CD4-positive, alpha-beta T cell (primary cell): ENCODE measurements around the gene TYMS. TPM values are rescaled to one million over a fixed set of nuclear protein-coding genes. Genes with fewer than 3 reads are reported as not detected.
A peak's percentile ranks its signal among the peaks of the same experiment; 100 is the strongest.
"Not testable (repeated sequence)": the region's sequence is repeated elsewhere in the genome, so short reads cannot be mapped to it uniquely, and the experiment has no call there.

Source experiments
- ATAC-seq: fragments of 200-7000 bp; cut with Tn5 transposase; one replicate; pipeline ENCODE4 v1.10.0; 2022; ENCODE audit warnings: mild to moderate bottlenecking; ENCODE audit not compliant: poor library complexity
- CTCF ChIA-PET: fragments of 350-600 bp; sonication (Branson Sonifier 250); formaldehyde crosslinking; loops from one replicate; lab custom pipeline; 2021; ENCODE audit warnings: antibody characterized with exemption, inconsistent platforms; lab: Charles Lee
- POLR2A ChIA-PET: fragments of 350-600 bp; sonication (Branson Sonifier 250); formaldehyde crosslinking; loops from one replicate; lab custom pipeline; 2021; ENCODE audit warnings: antibody characterized with exemption, inconsistent platforms; lab: Charles Lee
- DNase-seq, 14 experiments: peaks; one replicate each; pipeline ENCODE4 v3.0.0-alpha.2; 2013 to 2020; ENCODE audit warnings: mixed read lengths in 2 of 14
- H3K27ac ChIP-seq, 2 donors: one replicate each; pipeline versions ENCODE4 v1.5.1 to v1.7.0; 2013; ENCODE audit warnings: low read length in 2 of 2, low read depth in 1 of 2, mild to moderate bottlenecking in 1 of 2
- H3K27me3 ChIP-seq, 2 experiments: 1 replicate in 1 of 2; 2 replicates in 1 of 2; pipeline versions ENCODE4 v1.6.1 to v1.7.0; 2013; ENCODE audit warnings: low read length in 2 of 2, control low read depth in 1 of 2, mild to moderate bottlenecking in 1 of 2, moderate library complexity in 1 of 2; ENCODE audit not compliant: insufficient read depth in 2 of 2, control insufficient read depth in 1 of 2
- H3K36me3 ChIP-seq: one replicate; pipeline ENCODE4 v1.6.1; 2013; ENCODE audit warnings: low read length, control low read depth; ENCODE audit not compliant: insufficient read depth
- H3K4me1 ChIP-seq: one replicate; pipeline ENCODE4 v1.6.1; 2013; ENCODE audit warnings: low read length, control low read depth; ENCODE audit not compliant: insufficient read depth
- H3K4me3 ChIP-seq: one replicate; pipeline ENCODE4 v1.5.1; 2013; ENCODE audit warnings: mild to moderate bottlenecking, low read length, moderate library complexity
- H3K9me3 ChIP-seq, 2 experiments: 1 replicate in 1 of 2; 2 replicates in 1 of 2; pipeline versions ENCODE4 v1.6.1 to v1.7.0; 2013; ENCODE audit warnings: low read length in 2 of 2, mild to moderate bottlenecking in 2 of 2, control low read depth in 1 of 2, moderate library complexity in 1 of 2; ENCODE audit not compliant: control insufficient read depth in 1 of 2, insufficient read depth in 1 of 2
- H3K27ac Mint-ChIP-seq: one replicate; pipeline ENCODE4 v1.8.0; 2020; ENCODE audit warnings: mixed read lengths
- H3K27me3 Mint-ChIP-seq: one replicate; pipeline ENCODE4 v1.8.0; 2021; ENCODE audit warnings: mixed read lengths
- H3K36me3 Mint-ChIP-seq: one replicate; pipeline ENCODE4 v1.8.0; 2021; ENCODE audit warnings: low read depth, mixed read lengths
- H3K4me1 Mint-ChIP-seq: one replicate; pipeline ENCODE4 v1.8.0; 2021; ENCODE audit warnings: low read depth, mixed read lengths
- H3K4me3 Mint-ChIP-seq: one replicate; pipeline ENCODE4 v1.8.0; 2020; ENCODE audit warnings: mild to moderate bottlenecking, mixed read lengths
- H3K9me3 Mint-ChIP-seq: one replicate; pipeline ENCODE4 v1.8.0; 2020; ENCODE audit warnings: mixed read lengths
- intact Hi-C, 2 experiments: fragments of 100-400 bp; cut with DNase I in 1 of 2; cut with micrococcal nuclease in 1 of 2; formaldehyde crosslinking; loops; one replicate each; pipeline versions ENCODE4 v1.15.1 to v1.9.0; 2023 to 2025; cut with DNase I, micrococcal nuclease
- total RNA-seq, 174 experiments: library from RNA in 2 of 174; stranded (reverse) in 2 of 174; gene quantifications; one replicate each; pipeline ENCODE4 v1.2.3 and lab custom pipeline; 2021 to 2026
- TF ChIP-seq, protein P1 (sequence below): fragments of 200-600 bp; IDR thresholded peaks from one replicate; pipeline ENCODE4 v1.8.0; 2022; ENCODE audit warnings: antibody characterized with exemption, mild to moderate bottlenecking

Gene TYMS
- total RNA-seq, 2 experiments from 2014 or later: 1.1 to 1.5 TPM

DNA sequence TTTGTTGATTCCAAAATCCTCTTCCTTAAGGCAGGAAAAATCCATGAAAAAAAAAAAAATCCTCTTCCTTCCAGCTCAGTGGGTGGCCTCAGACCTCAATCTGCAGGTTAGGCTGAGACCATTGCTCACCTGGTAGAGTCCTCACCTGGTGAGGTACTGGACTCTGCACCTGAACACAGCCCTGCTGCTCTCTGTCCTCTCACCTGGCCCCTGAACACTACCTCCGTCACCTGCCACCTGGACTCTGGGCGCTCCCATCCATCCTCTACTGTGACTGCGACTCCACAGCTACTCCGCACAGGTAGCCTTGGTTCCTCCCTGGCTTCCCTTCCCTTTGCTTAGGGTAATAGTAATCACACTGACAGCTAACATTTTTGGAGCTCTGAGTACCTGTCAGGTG, 22.1 kb downstream of the TYMS start:
- intact Hi-C loops: no loop called here
- DNase-seq (no peak), ATAC-seq (no peak)
- Histone ChIP-seq H3K27me3 (no peaks in the 10 kb centered on the region), H3K4me3 (no peak overlapping the region), H3K9me3 (no peaks in the 10 kb centered on the region), H3K27ac (no peak overlapping the region), H3K36me3 (peaks cover 59% of the 10 kb centered on the region), H3K4me1 (peaks cover 16% of the 10 kb centered on the region)
- H3K9me3 Mint-ChIP-seq: no peaks in the 10 kb centered on the region
- POLR2A ChIA-PET: no interaction called here
- no peak overlapping the region for H3K4me3 Mint-ChIP-seq
- TF ChIP-seq, protein P1, sequence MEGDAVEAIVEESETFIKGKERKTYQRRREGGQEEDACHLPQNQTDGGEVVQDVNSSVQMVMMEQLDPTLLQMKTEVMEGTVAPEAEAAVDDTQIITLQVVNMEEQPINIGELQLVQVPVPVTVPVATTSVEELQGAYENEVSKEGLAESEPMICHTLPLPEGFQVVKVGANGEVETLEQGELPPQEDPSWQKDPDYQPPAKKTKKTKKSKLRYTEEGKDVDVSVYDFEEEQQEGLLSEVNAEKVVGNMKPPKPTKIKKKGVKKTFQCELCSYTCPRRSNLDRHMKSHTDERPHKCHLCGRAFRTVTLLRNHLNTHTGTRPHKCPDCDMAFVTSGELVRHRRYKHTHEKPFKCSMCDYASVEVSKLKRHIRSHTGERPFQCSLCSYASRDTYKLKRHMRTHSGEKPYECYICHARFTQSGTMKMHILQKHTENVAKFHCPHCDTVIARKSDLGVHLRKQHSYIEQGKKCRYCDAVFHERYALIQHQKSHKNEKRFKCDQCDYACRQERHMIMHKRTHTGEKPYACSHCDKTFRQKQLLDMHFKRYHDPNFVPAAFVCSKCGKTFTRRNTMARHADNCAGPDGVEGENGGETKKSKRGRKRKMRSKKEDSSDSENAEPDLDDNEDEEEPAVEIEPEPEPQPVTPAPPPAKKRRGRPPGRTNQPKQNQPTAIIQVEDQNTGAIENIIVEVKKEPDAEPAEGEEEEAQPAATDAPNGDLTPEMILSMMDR: no peak
- H3K4me1 Mint-ChIP-seq: peaks cover 11% of the 10 kb centered on the region
- no peaks in the 10 kb centered on the region for H3K27me3 Mint-ChIP-seq
- peaks cover 62% of the 10 kb centered on the region for H3K36me3 Mint-ChIP-seq
- CTCF ChIA-PET: interaction anchor here (0.6 kb wide), 1 partner anchor 1827 kb away, joined by 3 read pairs; no protein-coding TSS in a partner anchor
- no peak overlapping the region for H3K27ac Mint-ChIP-seq

DNA sequence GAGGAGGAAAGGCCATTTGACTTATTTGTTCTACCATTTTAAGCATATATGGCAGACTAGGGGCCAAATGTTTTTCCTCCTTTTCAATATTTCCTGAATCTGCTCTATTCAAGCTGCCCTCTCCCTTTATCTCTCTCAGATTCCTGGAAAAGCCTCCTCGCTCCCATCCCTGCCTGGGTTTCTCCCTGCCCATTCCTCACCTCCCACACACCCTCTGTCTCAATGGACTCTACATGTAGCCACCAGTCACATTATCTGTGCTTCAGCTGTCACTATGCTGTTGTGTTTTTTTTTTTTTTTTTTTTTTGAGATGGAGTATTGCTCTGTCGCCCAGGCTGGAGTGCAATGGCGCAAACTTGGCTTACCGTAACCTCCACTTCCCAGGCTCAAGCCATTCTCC, 22.9 kb downstream of the TYMS start:
- Mint-ChIP-seq H3K4me1 (peaks cover 11% of the 10 kb centered on the region), H3K27ac (no peak overlapping the region), H3K27me3 (no peaks in the 10 kb centered on the region), H3K36me3 (peaks cover 58% of the 10 kb centered on the region), H3K4me3 (no peak overlapping the region), H3K9me3 (no peaks in the 10 kb centered on the region)
- ATAC-seq: no peak
- H3K27me3 ChIP-seq: no peaks in the 10 kb centered on the region
- H3K4me1 ChIP-seq: peaks cover 16% of the 10 kb centered on the region
- ChIA-PET POLR2A (no interaction called here), CTCF (no interaction called here)
- intact Hi-C loops: no loop called here
- TF ChIP-seq, protein P1: no peak
- H3K9me3 ChIP-seq: no peaks in the 10 kb centered on the region
- H3K27ac ChIP-seq: no peak overlapping the region
- peaks cover 59% of the 10 kb centered on the region for H3K36me3 ChIP-seq
- H3K4me3 ChIP-seq: no peak overlapping the region
- no peak for DNase-seq

DNA sequence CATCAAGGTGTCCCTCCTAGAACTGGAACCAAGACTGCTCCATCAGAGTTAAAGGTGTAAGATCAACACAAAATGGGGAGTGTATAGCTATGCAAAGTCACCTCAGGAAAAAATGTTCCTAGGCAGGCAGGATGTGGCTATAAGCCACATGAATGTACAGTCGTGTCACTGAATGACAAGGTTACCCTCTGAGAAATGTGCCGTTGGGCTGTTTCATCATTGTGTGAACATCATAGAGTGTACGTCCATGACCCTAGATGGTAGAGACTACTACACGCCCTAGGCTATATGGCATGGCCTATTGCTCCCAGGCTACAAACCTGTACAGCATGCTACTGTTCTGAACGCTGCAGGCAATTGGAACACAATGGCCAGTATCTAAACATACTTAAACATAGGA, 24.5 kb downstream of the TYMS start:
- H3K36me3 ChIP-seq: peaks cover 50% of the 10 kb centered on the region
- ATAC-seq (peak; percentile 98), DNase-seq (peak in 8 of 14 experiments; percentile 5 to 79 (median 26))
- peak overlapping the region; percentile 30 for H3K4me3 Mint-ChIP-seq
- H3K9me3 Mint-ChIP-seq: no peaks in the 10 kb centered on the region
- no peaks in the 10 kb centered on the region for H3K27me3 Mint-ChIP-seq
- intact Hi-C loops: loop anchor here in 1 of 2 experiments (1.0 kb wide), 1 partner anchor 131 kb away; no protein-coding TSS in a partner anchor
- peak overlapping the region; percentile 80 for H3K27ac Mint-ChIP-seq
- no peak overlapping the region for H3K27ac ChIP-seq
- no peaks in the 10 kb centered on the region for H3K27me3 ChIP-seq
- H3K36me3 Mint-ChIP-seq: peaks cover 55% of the 10 kb centered on the region
- POLR2A ChIA-PET: interaction anchor here (0.9 to 1.7 kb wide), 2 partner anchors 23 to 131 kb away, joined by 3 to 4 read pairs; no protein-coding TSS in a partner anchor
- no peaks in the 10 kb centered on the region for H3K9me3 ChIP-seq
- peaks cover 11% of the 10 kb centered on the region for H3K4me1 Mint-ChIP-seq
- H3K4me3 ChIP-seq: no peak overlapping the region
- TF ChIP-seq, protein P1: no peak
- CTCF ChIA-PET: no interaction called here
- peaks cover 16% of the 10 kb centered on the region for H3K4me1 ChIP-seq

DNA sequence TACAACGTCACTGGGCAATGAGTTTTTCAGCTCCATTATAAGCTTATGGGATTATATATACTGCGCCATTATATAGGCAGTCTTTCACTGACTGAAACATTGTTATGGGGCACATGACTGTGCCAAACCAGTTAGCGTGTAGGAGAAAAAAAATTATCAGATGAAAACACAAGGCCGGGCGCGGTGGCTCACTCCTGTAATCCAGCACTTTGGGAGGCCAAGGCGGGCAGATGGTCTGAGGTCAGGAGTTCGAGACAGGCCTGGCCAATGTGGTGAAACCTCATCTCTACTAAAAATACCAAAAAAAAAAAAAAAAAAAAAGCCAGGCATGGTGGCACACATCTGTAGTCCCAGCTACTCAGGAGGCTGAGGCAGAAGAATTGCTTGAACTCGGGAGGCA, 25.0 kb downstream of the TYMS start:
- intact Hi-C loops: loop anchor here in 1 of 2 experiments (1.0 kb wide), 1 partner anchor 131 kb away; no protein-coding TSS in a partner anchor
- H3K4me3 ChIP-seq, H3K4me3 Mint-ChIP-seq, DNase-seq, ATAC-seq, H3K9me3 ChIP-seq, CTCF ChIA-PET, H3K27me3 ChIP-seq, H3K27me3 Mint-ChIP-seq, H3K9me3 Mint-ChIP-seq, H3K27ac ChIP-seq: not testable (repeated sequence)
- H3K4me1 Mint-ChIP-seq: peaks cover 11% of the 10 kb centered on the region
- POLR2A ChIA-PET: interaction anchor here (0.9 to 1.7 kb wide), 3 partner anchors 10 to 131 kb away, joined by 3 to 5 read pairs (median 4); no protein-coding TSS in a partner anchor
- H3K4me1 ChIP-seq: peaks cover 16% of the 10 kb centered on the region
- H3K36me3 ChIP-seq: peaks cover 51% of the 10 kb centered on the region
- peaks cover 56% of the 10 kb centered on the region for H3K36me3 Mint-ChIP-seq
- H3K27ac Mint-ChIP-seq: peak overlapping the region; percentile 80
